Right lobe of liver (tissue), 6 donors: ENCODE measurements around the gene KCNQ4. TPM values are rescaled to one million over a fixed set of nuclear protein-coding genes. Genes with fewer than 3 reads are reported as not detected.
A peak's percentile ranks its signal among the peaks of the same experiment; 100 is the strongest.

Experiments
- ATAC-seq, 4 donors: fragments of 200-7000 bp; cut with Tn5 transposase; one replicate each; pipeline ENCODE4 v1.9.1; 2020; ENCODE audit warnings: mild to moderate bottlenecking in 4 of 4, moderate library complexity in 4 of 4
- DNase-seq, 3 donors: peaks; one replicate each; pipeline ENCODE4 v3.0.0-alpha.2; 2020
- H3K27ac ChIP-seq, 3 donors: fragments of 200-600 bp; one replicate each; pipeline ENCODE4 v1.8.0; 2022
- H3K27me3 ChIP-seq, 2 donors: fragments of 200-600 bp; one replicate each; pipeline ENCODE4 v1.8.0; 2022
- H3K36me3 ChIP-seq, 4 donors: fragments of 200-600 bp; sonication (generic) in 1 of 4; one replicate each; pipeline versions ENCODE4 v1.5.1 to v1.8.0; 2017 to 2022; ENCODE audit warnings: control low read depth in 1 of 4
- H3K4me1 ChIP-seq, 4 donors: fragments of 200-600 bp; sonication (generic) in 1 of 4; one replicate each; pipeline versions ENCODE4 v1.5.1 to v1.8.0; 2017 to 2022; ENCODE audit warnings: control low read depth in 1 of 4
- H3K4me3 ChIP-seq, 3 donors: fragments of 200-600 bp; one replicate each; pipeline ENCODE4 v1.8.0; 2022
- H3K9me3 ChIP-seq, 4 donors: fragments of 200-600 bp; sonication (generic) in 1 of 4; one replicate each; pipeline versions ENCODE4 v1.5.1 to v1.8.0; 2017 to 2022; ENCODE audit warnings: control low read depth in 1 of 4
- CTCF ChIP-seq, 4 donors: fragments of 200-600 bp in 3 of 4; fragments of 450-650 bp in 1 of 4; IDR thresholded peaks; one replicate each; pipeline versions ENCODE4 v1.5.1 to v1.8.0; 2016 to 2022; ENCODE audit warnings: antibody characterized with exemption in 4 of 4, mild to moderate bottlenecking in 2 of 4
- POLR2A ChIP-seq: fragments of 450-650 bp; IDR thresholded peaks from one replicate; pipeline ENCODE4 v1.6.1; 2017; ENCODE audit warnings: antibody characterized with exemption, mild to moderate bottlenecking
- WGBS: methylation state at CpG from one replicate; pipeline ENCODE4 v1.1.6; 2018; ENCODE audit warnings: low coverage, low lambda C conversion rate; ENCODE audit not compliant: insufficient coverage; ENCODE audit errors: missing lambda C conversion rate; 5-methylcytosine and 5-hydroxymethylcytosine counted together
- intact Hi-C, 2 donors: fragments of 100-400 bp; cut with DNase I; formaldehyde crosslinking; loops; one replicate each; pipeline versions ENCODE4 v1.11.2 to v1.14.1; 2022
- long read RNA-seq: library from polyadenylated mRNA; unstranded; transcript quantifications from one replicate; pipeline ENCODE4 v2.0.0, GENCODE V29; 2019
- total RNA-seq, 6 experiments: library from RNA; depleted of rRNA in 2 of 6; stranded (reverse); fragments of >200 nt in 2 of 6; fragmentation: NEBNext Ultra II Directional in 3 of 6; extraction: Animal tissue kit (Norgen Biotek cat#: 25700) in 3 of 6; gene quantifications; one replicate each; pipeline versions ENCODE4 v1.1.0 to v1.2.4, GENCODE V29; 2016 to 2023
- donor health status: DM: no; HTN: yes; CAD: no.
- donor health status: DM: no; HTN: no; CAD: no.
- donor health status: DM: no; HTN: no; CAD: no.
- donor health status: DM: no; HTN: yes; CAD: no.
- donor health status: DM: no; HTN: yes; CAD: no.

KCNQ4 gene
- under 1 TPM; 0.12 to 0.23 (median 0.15) TPM for total RNA-seq
- long read RNA-seq: 0 reads

GRCh38 chr1:40783001-40783905, at the start of gene KCNQ4:
Gene KCNQ4 (plus strand): TSS chr1:40783787. CDS start chr1:40784094, 307 bp downstream.
- DNase-seq: peak; percentile 49 to 61 (median 59)
- Histone ChIP-seq H3K27me3 (no peaks in the 10 kb centered on the region), H3K4me1 (peaks cover 0 to 4% (median 0%) of the 10 kb centered on the region in 4 donors), H3K27ac (no peak within 1 kb of the TSS), H3K9me3 (no peaks in the 10 kb centered on the region), H3K4me3 (peak within 1 kb of the TSS; percentile 20 to 46 (median 38)), H3K36me3 (no peaks in the 10 kb centered on the region)
- peak; percentile 60 to 75 (median 66) for ATAC-seq
- intact Hi-C loops: no loop called here
- TF ChIP-seq CTCF (IDR thresholded peaks at IDR 0.05): no peak
- TF ChIP-seq POLR2A: no peak
- 22% methylated on average over 16 of the region's 73 CpGs for WGBS

- no peaks in the 10 kb centered on the region for H3K27me3 ChIP-seq
- TF ChIP-seq POLR2A (no peak), CTCF (IDR thresholded peaks at IDR 0.05) (no peak)
- ATAC-seq (no peak), DNase-seq (no peak)
- no peaks in the 10 kb centered on the region for H3K9me3 ChIP-seq
- no peak overlapping the region for H3K4me3 ChIP-seq
- intact Hi-C loops: no loop called here
- peak overlapping the region in 1 of 3 donors; percentile 56 for H3K27ac ChIP-seq
- WGBS: 73% methylated on average over 6 of the region's 8 CpGs
- peaks cover 0 to 51% (median 3%) of the 10 kb centered on the region in 4 donors for H3K4me1 ChIP-seq
- H3K36me3 ChIP-seq: peaks cover 0 to 12% (median 0%) of the 10 kb centered on the region in 4 donors
These were observed 48.5 kb upstream of the KCNQ4 start for GRCh38 chr1:40734882-40735628.

- Histone ChIP-seq H3K27ac (peak overlapping the region in 1 of 3 donors; percentile 56), H3K4me1 (peaks cover 0 to 58% (median 10%) of the 10 kb centered on the region in 4 donors), H3K4me3 (no peak overlapping the region), H3K36me3 (peaks cover 0 to 12% (median 0%) of the 10 kb centered on the region in 4 donors), H3K9me3 (no peaks in the 10 kb centered on the region), H3K27me3 (no peaks in the 10 kb centered on the region)
- TF ChIP-seq POLR2A (no peak), CTCF (IDR thresholded peaks at IDR 0.05) (no peak)
- DNase-seq: no peak
- peak in 2 of 4 donors; percentile 16 to 32 for ATAC-seq
- intact Hi-C loops: no loop called here
These were observed 47.5 kb upstream of the KCNQ4 start for GRCh38 chr1:40736085-40736531.

GRCh38 chr1:40738831-40739230, 44.8 kb upstream of the KCNQ4 start:
- Histone ChIP-seq H3K27me3 (no peaks in the 10 kb centered on the region), H3K4me1 (peaks cover 0 to 69% (median 19%) of the 10 kb centered on the region in 4 donors), H3K9me3 (no peaks in the 10 kb centered on the region), H3K36me3 (peaks cover 0 to 12% (median 0%) of the 10 kb centered on the region in 4 donors), H3K27ac (peak overlapping the region; percentile 3 to 94 (median 49)), H3K4me3 (no peak overlapping the region)
- intact Hi-C loops: no loop called here
- ATAC-seq (no peak), DNase-seq (no peak)
- TF ChIP-seq POLR2A (no peak), CTCF (IDR thresholded peaks at IDR 0.05) (no peak)
- WGBS: 81% methylated on average over 6 of the region's 6 CpGs
